GM23248 (cell line): ENCODE measurements around the gene ATP8A1. TPM values are rescaled to one million over a fixed set of nuclear protein-coding genes. Genes with fewer than 3 reads are reported as not detected.

Experiments used
- DNase-seq: peaks from one replicate; pipeline ENCODE4 v3.0.0-alpha.2; 2015
- H2AFZ ChIP-seq: fragments of 200-600 bp; sonication (generic); 2 replicates; pipeline ENCODE4 v1.6.1; 2016; ENCODE audit warnings: antibody characterized with exemption
- H3F3A ChIP-seq: fragments of 200-600 bp; sonication (generic); 2 replicates; pipeline ENCODE4 v1.6.1; 2016; ENCODE audit warnings: mild to moderate bottlenecking, antibody characterized with exemption, mixed run types; ENCODE audit not compliant: insufficient read depth
- H3K27ac ChIP-seq: fragments of 200-600 bp; sonication (generic); 2 replicates; pipeline ENCODE4 v1.5.1; 2016; ENCODE audit warnings: mild to moderate bottlenecking
- H3K27me3 ChIP-seq: fragments of 200-600 bp; sonication (generic); replicated peaks from 2 replicates; pipeline ENCODE4 v1.6.1; 2016; ENCODE audit warnings: mild to moderate bottlenecking; ENCODE audit not compliant: insufficient read depth
- H3K36me3 ChIP-seq: fragments of 200-600 bp; sonication (generic); 2 replicates; pipeline ENCODE4 v1.6.1; 2016; ENCODE audit warnings: low read depth, mild to moderate bottlenecking
- H3K4me1 ChIP-seq: fragments of 200-600 bp; sonication (generic); 2 replicates; pipeline ENCODE4 v1.6.1; 2016; ENCODE audit warnings: mild to moderate bottlenecking; ENCODE audit not compliant: insufficient read depth
- H3K4me2 ChIP-seq: fragments of 200-600 bp; sonication (generic); one replicate; pipeline ENCODE4 v1.6.1; 2016; ENCODE audit warnings: mild to moderate bottlenecking; ENCODE audit not compliant: unreplicated experiment
- H3K4me3 ChIP-seq: fragments of 200-600 bp; sonication (generic); 2 replicates; pipeline ENCODE4 v1.5.1; 2016; ENCODE audit warnings: mild to moderate bottlenecking
- H3K79me2 ChIP-seq: fragments of 200-600 bp; sonication (generic); 2 replicates; pipeline ENCODE4 v1.6.1; 2016; ENCODE audit warnings: mild to moderate bottlenecking; ENCODE audit not compliant: insufficient read depth
- H3K9ac ChIP-seq: fragments of 200-600 bp; sonication (generic); 2 replicates; pipeline ENCODE4 v1.6.1; 2016; ENCODE audit warnings: mild to moderate bottlenecking
- H3K9me2 ChIP-seq: fragments of 200-600 bp; sonication (generic); 2 replicates; pipeline ENCODE4 v1.6.1; 2016; ENCODE audit warnings: mixed run types, mild to moderate bottlenecking, moderate library complexity; ENCODE audit not compliant: insufficient read depth
- H3K9me3 ChIP-seq: fragments of 200-600 bp; sonication (generic); one replicate; pipeline ENCODE4 v1.6.1; 2017; ENCODE audit warnings: low read depth
- H4K20me1 ChIP-seq: fragments of 200-600 bp; sonication (generic); 2 replicates; pipeline ENCODE4 v1.6.0; 2016; ENCODE audit not compliant: insufficient read depth
- EZH2 ChIP-seq: fragments of 200-600 bp; sonication (generic); IDR thresholded peaks from 2 replicates; pipeline ENCODE4 v1.6.1; 2018; ENCODE audit warnings: antibody characterized with exemption, mild to moderate bottlenecking; ENCODE audit not compliant: insufficient read depth, poor library complexity, severe bottlenecking
- EZH2phosphoT487 ChIP-seq: fragments of 200-600 bp; sonication (generic); IDR thresholded peaks from 2 replicates; pipeline ENCODE4 v1.6.1; 2018; ENCODE audit warnings: antibody characterized with exemption, moderate library complexity, mild to moderate bottlenecking, low read depth; ENCODE audit not compliant: insufficient read depth
- WGBS, 2 experiments: methylation state at CpG; one replicate each; pipeline ENCODE4 v1.1.6; 2015 to 2017; ENCODE audit warnings: low lambda C conversion rate in 2 of 2, low coverage in 1 of 2; ENCODE audit errors: missing lambda C conversion rate in 2 of 2; 5-methylcytosine and 5-hydroxymethylcytosine counted together
- in situ Hi-C: fragments of 300-500 bp; cut with MboI; formaldehyde crosslinking; loops from 2 replicates; pipeline ENCODE4 v1.15.0; 2020
- polyA plus RNA-seq: library from polyadenylated mRNA; unstranded; fragments of >200 nt; fragmentation: Nextera tagmentation; extraction: Ambion mirVana; gene quantifications from 2 replicates; pipeline ENCODE4 v1.2.1, GENCODE V29; 2016
- total RNA-seq: library from RNA; depleted of rRNA; stranded (reverse); fragments of >200 nt; shearing (Covaris generic); gene quantifications from 2 replicates; pipeline ENCODE4 v1.2.3, GENCODE V29; 2014

Gene ATP8A1
- total and polyA plus RNA-seq, 2 experiments from 2014 or later, result 0.11 to 0.13 TPM

GRCh38 chr4:42637104-42637503, 19.8 kb downstream of the ATP8A1 start:
- TF ChIP-seq EZH2phosphoT487 (no peak), EZH2 (no peak)
- Histone ChIP-seq H3K4me2 (no peak overlapping the region), H3K27me3 (no peaks in the 10 kb centered on the region), H3K4me3 (no peak overlapping the region), H3K79me2 (no peaks in the 10 kb centered on the region), H3F3A (no peaks in the 10 kb centered on the region), H3K4me1 (no peaks in the 10 kb centered on the region), H3K27ac (no peak overlapping the region), H3K9me3 (no peaks in the 10 kb centered on the region), H3K36me3 (no peaks in the 10 kb centered on the region), H2AFZ (no peak overlapping the region), H3K9ac (no peak overlapping the region), H3K9me2 (no peaks in the 10 kb centered on the region), H4K20me1 (no peaks in the 10 kb centered on the region)
- in situ Hi-C loops, result no loop called here
- WGBS, 2 experiments, result 43 to 45% methylated on average over 3 of the region's 3 CpGs
- DNase-seq, result no peak

GRCh38 chr4:42636645-42636949, 20.3 kb downstream of the ATP8A1 start:
- WGBS, 2 experiments, result 29 to 35% methylated on average over 3 of the region's 3 CpGs
- H3K4me1 ChIP-seq, result no peaks in the 10 kb centered on the region

GRCh38 chr4:42633605-42634388, 23.1 kb downstream of the ATP8A1 start:
- Histone ChIP-seq H3K27me3 (no peaks in the 10 kb centered on the region), H3K9me3 (no peaks in the 10 kb centered on the region), H4K20me1 (no peaks in the 10 kb centered on the region), H3K4me3 (no peak overlapping the region), H3K4me1 (no peaks in the 10 kb centered on the region), H3K9me2 (no peaks in the 10 kb centered on the region), H3K4me2 (no peak overlapping the region), H3K79me2 (no peaks in the 10 kb centered on the region), H3K9ac (no peak overlapping the region), H2AFZ (no peak overlapping the region), H3F3A (no peaks in the 10 kb centered on the region), H3K36me3 (no peaks in the 10 kb centered on the region), H3K27ac (no peak overlapping the region)
- DNase-seq, result no peak
- in situ Hi-C loops, result no loop called here
- TF ChIP-seq EZH2, result no peak
- TF ChIP-seq EZH2phosphoT487, result no peak
- WGBS, 2 experiments, result 42 to 46% methylated on average over 5 of the region's 5 CpGs

More at GRCh38 chr4:42636645-42636949, 20.3 kb downstream of the ATP8A1 start:
- Histone ChIP-seq H3K79me2 (no peaks in the 10 kb centered on the region), H3K27me3 (no peaks in the 10 kb centered on the region), H3K4me2 (no peak overlapping the region), H3K27ac (no peak overlapping the region), H2AFZ (no peak overlapping the region), H3K9me2 (no peaks in the 10 kb centered on the region), H3K9ac (no peak overlapping the region), H3K4me3 (no peak overlapping the region), H3K36me3 (no peaks in the 10 kb centered on the region), H3K9me3 (no peaks in the 10 kb centered on the region), H4K20me1 (no peaks in the 10 kb centered on the region), H3F3A (no peaks in the 10 kb centered on the region)
- DNase-seq, result no peak
- in situ Hi-C loops, result no loop called here
- TF ChIP-seq EZH2phosphoT487 (no peak), EZH2 (no peak)

- Histone ChIP-seq H3K27ac (no peak overlapping the region), H3K9ac (no peak overlapping the region), H3K36me3 (no peaks in the 10 kb centered on the region), H2AFZ (no peak overlapping the region), H3K9me2 (no peaks in the 10 kb centered on the region), H3K4me2 (no peak overlapping the region), H3K4me1 (no peaks in the 10 kb centered on the region), H3K79me2 (no peaks in the 10 kb centered on the region), H3F3A (no peaks in the 10 kb centered on the region), H3K27me3 (no peaks in the 10 kb centered on the region), H4K20me1 (no peaks in the 10 kb centered on the region), H3K4me3 (no peak overlapping the region), H3K9me3 (no peaks in the 10 kb centered on the region)
- DNase-seq, result no peak
- 46 to 60% methylated on average over 3 of the region's 3 CpGs for WGBS, 2 experiments
- in situ Hi-C loops, result no loop called here
- TF ChIP-seq EZH2phosphoT487, result no peak
Measured at GRCh38 chr4:42632653-42633382, 24.1 kb downstream of the ATP8A1 start.
